ENCODE data around the gene TET3. TPM values are rescaled to one million over a fixed set of nuclear protein-coding genes. Genes with fewer than 3 reads are reported as not detected.

Gene TET3
- total and polyA plus RNA-seq, 9 of the 15 experiments (the other 6 are each of a cell fraction or from before 2014, with no cell fraction given), result 0.35 to 16.3 (median 5.5) TPM

DNA sequence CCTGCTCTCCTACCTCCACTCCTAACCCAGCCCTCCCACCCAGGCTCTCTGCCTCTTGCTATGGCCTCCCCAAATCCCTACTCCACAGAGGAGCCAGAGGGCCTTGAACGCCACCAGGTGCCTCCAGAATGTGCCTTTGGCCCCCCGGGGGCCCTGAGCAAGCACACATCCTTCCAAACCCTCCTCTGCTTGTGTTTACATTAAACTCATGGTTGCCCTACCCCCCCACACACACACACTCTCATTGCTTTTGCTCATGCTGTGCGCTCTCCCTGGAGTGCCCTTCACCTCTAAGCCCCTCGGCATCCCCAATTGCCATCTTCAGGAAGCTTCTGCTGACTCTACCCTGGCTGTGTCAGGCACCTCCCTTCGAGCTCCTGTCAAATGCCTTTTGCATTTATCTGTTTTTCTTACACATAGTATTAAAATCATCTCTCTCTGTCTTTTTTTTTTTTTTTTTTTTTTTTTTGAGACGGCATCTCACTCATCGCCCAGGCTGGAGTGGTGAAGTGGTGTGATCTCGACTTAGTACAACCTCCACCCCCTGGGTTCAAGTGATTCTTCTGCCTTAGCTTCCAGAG is 16.3 kb upstream of the TET3 start:
- CTCF ChIA-PET (ENCODE audit: low intra/inter-chr PET ratio), result no interaction called here
- no TSS peak for BruUV-seq (replicated peaks)
- WGBS (ENCODE audit: insufficient coverage, low coverage, missing lambda C conversion rate), result 71% methylated on average over 6 of the region's 8 CpGs
- Histone ChIP-seq H3K27ac (ENCODE audit: extremely low read depth, low read depth, low read length) (no peak overlapping the region), H3K4me1 (replicated peaks in 1 of 2; ENCODE audit: control insufficient read depth in 2 of 2, insufficient read depth in 2 of 2, low read length in 2 of 2) (peaks cover 26 to 41% of the 10 kb centered on the region in 2 experiments), H3K4me2 (ENCODE audit: insufficient read depth, low read length) (no peak overlapping the region), H3K9me3 (replicated peaks; ENCODE audit: control insufficient read depth, insufficient read depth, low read depth, low read length) (no peaks in the 10 kb centered on the region), H4K20me1 (replicated peaks; ENCODE audit: control insufficient read depth, insufficient read depth, low read length) (no peaks in the 10 kb centered on the region), H3K9ac (ENCODE audit: insufficient read depth in 1 of 2, low read depth in 2 of 2, low read length in 2 of 2) (no peak overlapping the region), H3K79me2 (ENCODE audit: control insufficient read depth, insufficient read depth, low read length) (no peaks in the 10 kb centered on the region), H3K4me3 (no peak overlapping the region), H2AFZ (ENCODE audit: low read depth, low read length) (no peak overlapping the region), H3K9me1 (ENCODE audit: control insufficient read depth, insufficient read depth, low read length) (no peaks in the 10 kb centered on the region), H3K27me3 (ENCODE audit: control insufficient read depth in 2 of 2, insufficient read depth in 2 of 2, low read length in 2 of 2) (no peaks in the 10 kb centered on the region), H3K36me3 (ENCODE audit: control insufficient read depth, insufficient read depth, low read length) (no peaks in the 10 kb centered on the region)
- in situ Hi-C loops (cut with MboI) (no loop called here), intact Hi-C loops (cut with micrococcal nuclease) (no loop called here)
- DNase-seq (ENCODE audit: extremely low read depth in 1 of 4, low spot score in 3 of 4) (no peak), FAIRE-seq (no peak), ATAC-seq (no peak)
- POLR2A ChIA-PET, result interaction anchor here (0.6 to 1.2 kb wide), 3 partner anchors 8 to 39 kb away, joined by 3 read pairs; no protein-coding TSS in a partner anchor
- TF ChIP-seq ZNF217 (CRISPR knock-in tag; IDR thresholded peaks at IDR 0.05) (no peak), CBX1 (IDR thresholded peaks at IDR 0.05; ENCODE audit: low read depth) (no peak), PYGO2 (tag; IDR thresholded peaks at IDR 0.05) (no peak), NFIC (IDR thresholded peaks at IDR 0.05) (no peak), FOXJ2 (tag; IDR thresholded peaks at IDR 0.05) (no peak)

DNA sequence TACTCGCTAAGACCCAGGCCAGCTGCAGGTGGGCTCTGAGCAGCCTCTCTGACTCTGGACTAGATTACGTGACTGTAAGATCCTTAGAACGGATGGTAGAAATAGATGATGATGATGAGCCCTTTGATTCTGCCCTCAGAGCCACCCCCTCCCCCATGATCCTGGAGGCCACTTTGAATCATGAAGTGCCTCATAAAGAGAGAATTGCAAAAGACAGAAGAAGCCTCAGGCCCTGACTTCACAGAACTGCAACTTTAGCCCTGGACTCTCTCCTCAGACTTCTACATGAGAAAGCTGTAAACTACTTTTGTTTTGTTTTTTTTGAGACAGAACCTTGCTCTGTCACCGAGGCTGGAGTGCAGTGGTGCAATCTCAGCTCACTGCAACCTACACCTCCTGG is 15.4 kb upstream of the TET3 start:
- Histone ChIP-seq H3K4me1 (replicated peaks in 1 of 2; ENCODE audit: control insufficient read depth in 2 of 2, insufficient read depth in 2 of 2, low read length in 2 of 2) (peaks cover 22 to 32% of the 10 kb centered on the region in 2 experiments), H4K20me1 (replicated peaks; ENCODE audit: control insufficient read depth, insufficient read depth, low read length) (no peaks in the 10 kb centered on the region), H3K27me3 (ENCODE audit: control insufficient read depth in 2 of 2, insufficient read depth in 2 of 2, low read length in 2 of 2) (no peaks in the 10 kb centered on the region), H3K27ac (ENCODE audit: extremely low read depth, low read depth, low read length) (no peak overlapping the region), H3K4me2 (ENCODE audit: insufficient read depth, low read length) (no peak overlapping the region), H3K79me2 (ENCODE audit: control insufficient read depth, insufficient read depth, low read length) (no peaks in the 10 kb centered on the region), H3K9me3 (replicated peaks; ENCODE audit: control insufficient read depth, insufficient read depth, low read depth, low read length) (no peaks in the 10 kb centered on the region), H3K9me1 (ENCODE audit: control insufficient read depth, insufficient read depth, low read length) (no peaks in the 10 kb centered on the region), H2AFZ (ENCODE audit: low read depth, low read length) (no peak overlapping the region), H3K36me3 (ENCODE audit: control insufficient read depth, insufficient read depth, low read length) (0 out of 3 replicates have a peak, but pooled peaks cover under 1% of the 10 kb centered on the region), H3K9ac (ENCODE audit: insufficient read depth in 1 of 2, low read depth in 2 of 2, low read length in 2 of 2) (no peak overlapping the region), H3K4me3 (no peak overlapping the region)
- ATAC-seq (no peak), DNase-seq (ENCODE audit: extremely low read depth in 1 of 4, low spot score in 3 of 4) (no peak), FAIRE-seq (no peak)
- no TSS peak for BruUV-seq (replicated peaks)
- 82% methylated on average over 3 of the region's 4 CpGs for WGBS (ENCODE audit: insufficient coverage, low coverage, missing lambda C conversion rate)
- ChIA-PET POLR2A (interaction anchor here (0.6 to 1.4 kb wide), 5 partner anchors 12 to 281 kb away, joined by 3 to 4 read pairs (median 3); no protein-coding TSS in a partner anchor), CTCF (ENCODE audit: low intra/inter-chr PET ratio) (no interaction called here)
- in situ Hi-C loops (cut with MboI), result no loop called here
- intact Hi-C loops (cut with micrococcal nuclease), result no loop called here
- no peak for TF ChIP-seq MYC (IDR thresholded peaks at IDR 0.05; ENCODE audit: low read depth, low read length)
- TF ChIP-seq MYC (CRISPR knock-in tag; IDR thresholded peaks at IDR 0.05; ENCODE audit: borderline replicate concordance, low read depth), result no peak
- TF ChIP-seq PPARD (CRISPR knock-in tag; IDR thresholded peaks at IDR 0.05), result no peak
- no peak for TF ChIP-seq NFIX (CRISPR knock-in tag; IDR thresholded peaks at IDR 0.05; ENCODE audit: low read depth)
- no peak for TF ChIP-seq GATAD2A (IDR thresholded peaks at IDR 0.05)
- no peak for TF ChIP-seq DIDO1 (tag; IDR thresholded peaks at IDR 0.05; ENCODE audit: low read depth)
- TF ChIP-seq ETV5 (CRISPR knock-in tag; IDR thresholded peaks at IDR 0.05; ENCODE audit: low read depth), result no peak
- no peak for TF ChIP-seq CC2D1A (IDR thresholded peaks at IDR 0.05)
- no peak for TF ChIP-seq C11orf30 (IDR thresholded peaks at IDR 0.05; ENCODE audit: low read depth)
- no peak for TF ChIP-seq ZFX (CRISPR knock-in tag; IDR thresholded peaks at IDR 0.05)
- TF ChIP-seq ZNF764 (CRISPR knock-in tag; IDR thresholded peaks at IDR 0.05; ENCODE audit: low read depth), result no peak

Data from K562 (cell line).